A549 (cell line): ENCODE data around the gene POLE4.

Source experiments
- CEBPB ChIP-seq, 2 experiments: fragments of >200 bp in 1 of 2; sonication (Bioruptor Twin) in 1 of 2; formaldehyde crosslinking in 1 of 2; IDR thresholded peaks; 2 replicates each; pipeline ENCODE4 v1.6.1; 2012 to 2016
- CTCF ChIP-seq: fragments of >200 bp; sonication (Bioruptor Twin); formaldehyde crosslinking; IDR thresholded peaks from 3 replicates; pipeline ENCODE4 v1.5.1; 2016
- EP300 ChIP-seq, 2 experiments: fragments of >200 bp; sonication (Bioruptor Twin); formaldehyde crosslinking; IDR thresholded peaks; 2 replicates in 1 of 2; 3 replicates in 1 of 2; pipeline ENCODE4 v1.6.1; 2016 to 2017
- ESRRA ChIP-seq: fragments of 150-350 bp; IDR thresholded peaks from 2 replicates; pipeline ENCODE4 v1.6.1; 2014; ENCODE audit warnings: mild to moderate bottlenecking, low read length, borderline replicate concordance
- MAX ChIP-seq: IDR thresholded peaks from 2 replicates; pipeline ENCODE4 v1.6.1; 2012
- MYC ChIP-seq: IDR thresholded peaks from 2 replicates; pipeline ENCODE4 v1.6.1; 2012; ENCODE audit warnings: mild to moderate bottlenecking, inconsistent platforms, low read length, improper control_type of control experiment, borderline replicate concordance
- PHF8 ChIP-seq: fragments of 200-600 bp; sonication (generic); IDR thresholded peaks from 2 replicates; pipeline ENCODE4 v1.6.1; 2016; ENCODE audit warnings: low read depth, mild to moderate bottlenecking, antibody characterized with exemption, moderate library complexity, borderline replicate concordance
- POLR2A ChIP-seq: IDR thresholded peaks from 2 replicates; pipeline ENCODE4 v1.6.1; 2012; ENCODE audit warnings: mild to moderate bottlenecking, low read length
- REST ChIP-seq: fragments of 200-600 bp; sonication (generic); IDR thresholded peaks from 2 replicates; pipeline ENCODE4 v1.6.1; 2016; ENCODE audit warnings: antibody characterized with exemption, mild to moderate bottlenecking, moderate library complexity
- SMC3 ChIP-seq: fragments of >200 bp; sonication (Bioruptor Twin); formaldehyde crosslinking; IDR thresholded peaks from 3 replicates; pipeline ENCODE4 v1.6.1; 2018; ENCODE audit warnings: inconsistent platforms
- SREBF2 ChIP-seq: fragments of 450-650 bp; IDR thresholded peaks from 2 replicates; pipeline ENCODE4 v1.6.1; 2014; ENCODE audit warnings: mild to moderate bottlenecking, moderate library complexity
- USF2 ChIP-seq: fragments of 450-650 bp; IDR thresholded peaks from 2 replicates; pipeline ENCODE4 v1.6.1; 2014; ENCODE audit warnings: antibody characterized with exemption

GRCh38 chr2:74919827-74920226, 38.6 kb upstream of the POLE4 start:
- TF ChIP-seq ESRRA, result no peak
- no peak for TF ChIP-seq REST
- no peak for TF ChIP-seq POLR2A
- TF ChIP-seq CTCF, result peak; percentile 98
- TF ChIP-seq PHF8, result no peak
- TF ChIP-seq MAX, result no peak
- no peak for TF ChIP-seq USF2
- TF ChIP-seq SMC3, result peak; percentile 97
- TF ChIP-seq EP300 (IDR thresholded peaks at IDR 0.05), result no peak
- TF ChIP-seq CEBPB (IDR thresholded peaks at IDR 0.05), result no peak
- TF ChIP-seq MYC, result no peak
- TF ChIP-seq SREBF2, result no peak
